H1 (cell line): Measurements from ENCODE around the gene NBEA. TPM values are rescaled to one million over a fixed set of nuclear protein-coding genes. Genes with fewer than 3 reads are reported as not detected.

ENCODE experiments used
- KDM4A ChIP-seq: IDR thresholded peaks from one replicate; pipeline ENCODE4 v1.7.1; 2012; ENCODE audit warnings: low read depth, mild to moderate bottlenecking, moderate library complexity, low read length, inconsistent platforms; ENCODE audit not compliant: severe bottlenecking
- RFX5 ChIP-seq: IDR thresholded peaks from 2 replicates; pipeline ENCODE4 v1.6.1; 2011; ENCODE audit warnings: low read depth, low read length, improper control_type of control experiment, borderline replicate concordance
- SAP30 ChIP-seq: fragments of 300-600 bp; sonication (generic); IDR thresholded peaks from 2 replicates; pipeline ENCODE4 v1.7.1; 2012; ENCODE audit warnings: low read length, moderate library complexity, mild to moderate bottlenecking, inconsistent platforms; ENCODE audit not compliant: insufficient read depth, insufficient replicate concordance
- SUZ12 ChIP-seq: fragments of 200-600 bp; sonication (generic); IDR thresholded peaks from 2 replicates; pipeline ENCODE4 v1.6.1; 2012; ENCODE audit warnings: mild to moderate bottlenecking, inconsistent platforms, low read length, moderate library complexity, mixed read lengths
- TCF12 ChIP-seq: IDR thresholded peaks from 2 replicates; pipeline ENCODE4 v1.6.1; 2011; ENCODE audit warnings: low read depth, mild to moderate bottlenecking, low read length
- TEAD4 ChIP-seq: IDR thresholded peaks from 2 replicates; pipeline ENCODE4 v1.6.1; 2012; ENCODE audit warnings: low read depth, low read length, inconsistent platforms, mixed read lengths
- polyA plus RNA-seq, 7 experiments: library from polyadenylated mRNA; depleted of rRNA in 3 of 7; stranded (reverse) in 5 of 7; unstranded in 2 of 7; fragments of >200 nt in 5 of 7; fragments of 200-250 nt in 2 of 7; gene quantifications; 1 replicate in 5 of 7; 2 replicates in 1 of 7; 4 replicates in 1 of 7; pipeline versions ENCODE4 v1.2.1 to v1.2.3, GENCODE V29; 2011 to 2013; ENCODE audit warnings: missing spikeins in 2 of 7, mixed read lengths in 2 of 7
- total RNA-seq: library from RNA; stranded (reverse); fragmentation: NEBNext Ultra II Directional; extraction: Animal tissue kit (Norgen Biotek cat#: 25700); gene quantifications from 2 replicates; pipeline ENCODE4 v1.2.1, GENCODE V29; 2021
- TF ChIP-seq, protein P1 (sequence below): fragments of 300-600 bp; sonication (generic); IDR thresholded peaks from 2 replicates; pipeline ENCODE4 v1.7.1; 2012; ENCODE audit warnings: low read length, moderate library complexity, mild to moderate bottlenecking, inconsistent platforms; ENCODE audit not compliant: insufficient replicate concordance
- TF ChIP-seq, protein P2 (sequence below), 3 experiments: IDR thresholded peaks; 1 replicate in 2 of 3; 2 replicates in 1 of 3; pipeline versions ENCODE4 v1.5.1 to v1.6.1; 2011; ENCODE audit warnings: low read length in 3 of 3, mild to moderate bottlenecking in 3 of 3, inconsistent platforms in 2 of 3, low read depth in 1 of 3, moderate library complexity in 1 of 3; ENCODE audit not compliant: insufficient read depth in 1 of 3; ENCODE audit errors: control extremely low read depth in 1 of 3
- TF ChIP-seq, protein P3 (sequence below): IDR thresholded peaks from 2 replicates; pipeline ENCODE4 v1.6.1; 2012; ENCODE audit warnings: inconsistent platforms

NBEA gene
- total and polyA plus RNA-seq, 2 of the 8 experiments (the other 6 are each of a cell fraction or from before 2014, with no cell fraction given), result 14.2 to 21.5 TPM

DNA sequence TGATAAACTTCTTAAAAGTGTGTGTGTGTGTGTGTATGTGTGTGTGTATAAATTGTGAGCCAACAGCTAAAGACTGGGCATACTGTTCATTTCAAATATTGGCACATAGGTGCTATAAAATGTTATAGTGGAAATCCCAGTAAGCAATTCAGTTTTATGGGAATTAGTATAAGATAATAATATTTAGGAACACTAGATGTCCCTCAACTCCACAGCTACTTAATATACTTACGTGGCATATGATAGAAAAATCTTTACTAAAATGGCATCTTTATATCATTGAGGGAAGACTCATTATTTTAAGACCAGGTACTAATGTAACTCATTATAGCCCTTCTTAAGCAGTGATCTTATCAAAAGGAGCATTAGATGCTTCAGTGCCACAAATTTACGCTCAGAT lies 268.2 kb downstream of the NBEA start (continued):
- TF ChIP-seq, protein P1, sequence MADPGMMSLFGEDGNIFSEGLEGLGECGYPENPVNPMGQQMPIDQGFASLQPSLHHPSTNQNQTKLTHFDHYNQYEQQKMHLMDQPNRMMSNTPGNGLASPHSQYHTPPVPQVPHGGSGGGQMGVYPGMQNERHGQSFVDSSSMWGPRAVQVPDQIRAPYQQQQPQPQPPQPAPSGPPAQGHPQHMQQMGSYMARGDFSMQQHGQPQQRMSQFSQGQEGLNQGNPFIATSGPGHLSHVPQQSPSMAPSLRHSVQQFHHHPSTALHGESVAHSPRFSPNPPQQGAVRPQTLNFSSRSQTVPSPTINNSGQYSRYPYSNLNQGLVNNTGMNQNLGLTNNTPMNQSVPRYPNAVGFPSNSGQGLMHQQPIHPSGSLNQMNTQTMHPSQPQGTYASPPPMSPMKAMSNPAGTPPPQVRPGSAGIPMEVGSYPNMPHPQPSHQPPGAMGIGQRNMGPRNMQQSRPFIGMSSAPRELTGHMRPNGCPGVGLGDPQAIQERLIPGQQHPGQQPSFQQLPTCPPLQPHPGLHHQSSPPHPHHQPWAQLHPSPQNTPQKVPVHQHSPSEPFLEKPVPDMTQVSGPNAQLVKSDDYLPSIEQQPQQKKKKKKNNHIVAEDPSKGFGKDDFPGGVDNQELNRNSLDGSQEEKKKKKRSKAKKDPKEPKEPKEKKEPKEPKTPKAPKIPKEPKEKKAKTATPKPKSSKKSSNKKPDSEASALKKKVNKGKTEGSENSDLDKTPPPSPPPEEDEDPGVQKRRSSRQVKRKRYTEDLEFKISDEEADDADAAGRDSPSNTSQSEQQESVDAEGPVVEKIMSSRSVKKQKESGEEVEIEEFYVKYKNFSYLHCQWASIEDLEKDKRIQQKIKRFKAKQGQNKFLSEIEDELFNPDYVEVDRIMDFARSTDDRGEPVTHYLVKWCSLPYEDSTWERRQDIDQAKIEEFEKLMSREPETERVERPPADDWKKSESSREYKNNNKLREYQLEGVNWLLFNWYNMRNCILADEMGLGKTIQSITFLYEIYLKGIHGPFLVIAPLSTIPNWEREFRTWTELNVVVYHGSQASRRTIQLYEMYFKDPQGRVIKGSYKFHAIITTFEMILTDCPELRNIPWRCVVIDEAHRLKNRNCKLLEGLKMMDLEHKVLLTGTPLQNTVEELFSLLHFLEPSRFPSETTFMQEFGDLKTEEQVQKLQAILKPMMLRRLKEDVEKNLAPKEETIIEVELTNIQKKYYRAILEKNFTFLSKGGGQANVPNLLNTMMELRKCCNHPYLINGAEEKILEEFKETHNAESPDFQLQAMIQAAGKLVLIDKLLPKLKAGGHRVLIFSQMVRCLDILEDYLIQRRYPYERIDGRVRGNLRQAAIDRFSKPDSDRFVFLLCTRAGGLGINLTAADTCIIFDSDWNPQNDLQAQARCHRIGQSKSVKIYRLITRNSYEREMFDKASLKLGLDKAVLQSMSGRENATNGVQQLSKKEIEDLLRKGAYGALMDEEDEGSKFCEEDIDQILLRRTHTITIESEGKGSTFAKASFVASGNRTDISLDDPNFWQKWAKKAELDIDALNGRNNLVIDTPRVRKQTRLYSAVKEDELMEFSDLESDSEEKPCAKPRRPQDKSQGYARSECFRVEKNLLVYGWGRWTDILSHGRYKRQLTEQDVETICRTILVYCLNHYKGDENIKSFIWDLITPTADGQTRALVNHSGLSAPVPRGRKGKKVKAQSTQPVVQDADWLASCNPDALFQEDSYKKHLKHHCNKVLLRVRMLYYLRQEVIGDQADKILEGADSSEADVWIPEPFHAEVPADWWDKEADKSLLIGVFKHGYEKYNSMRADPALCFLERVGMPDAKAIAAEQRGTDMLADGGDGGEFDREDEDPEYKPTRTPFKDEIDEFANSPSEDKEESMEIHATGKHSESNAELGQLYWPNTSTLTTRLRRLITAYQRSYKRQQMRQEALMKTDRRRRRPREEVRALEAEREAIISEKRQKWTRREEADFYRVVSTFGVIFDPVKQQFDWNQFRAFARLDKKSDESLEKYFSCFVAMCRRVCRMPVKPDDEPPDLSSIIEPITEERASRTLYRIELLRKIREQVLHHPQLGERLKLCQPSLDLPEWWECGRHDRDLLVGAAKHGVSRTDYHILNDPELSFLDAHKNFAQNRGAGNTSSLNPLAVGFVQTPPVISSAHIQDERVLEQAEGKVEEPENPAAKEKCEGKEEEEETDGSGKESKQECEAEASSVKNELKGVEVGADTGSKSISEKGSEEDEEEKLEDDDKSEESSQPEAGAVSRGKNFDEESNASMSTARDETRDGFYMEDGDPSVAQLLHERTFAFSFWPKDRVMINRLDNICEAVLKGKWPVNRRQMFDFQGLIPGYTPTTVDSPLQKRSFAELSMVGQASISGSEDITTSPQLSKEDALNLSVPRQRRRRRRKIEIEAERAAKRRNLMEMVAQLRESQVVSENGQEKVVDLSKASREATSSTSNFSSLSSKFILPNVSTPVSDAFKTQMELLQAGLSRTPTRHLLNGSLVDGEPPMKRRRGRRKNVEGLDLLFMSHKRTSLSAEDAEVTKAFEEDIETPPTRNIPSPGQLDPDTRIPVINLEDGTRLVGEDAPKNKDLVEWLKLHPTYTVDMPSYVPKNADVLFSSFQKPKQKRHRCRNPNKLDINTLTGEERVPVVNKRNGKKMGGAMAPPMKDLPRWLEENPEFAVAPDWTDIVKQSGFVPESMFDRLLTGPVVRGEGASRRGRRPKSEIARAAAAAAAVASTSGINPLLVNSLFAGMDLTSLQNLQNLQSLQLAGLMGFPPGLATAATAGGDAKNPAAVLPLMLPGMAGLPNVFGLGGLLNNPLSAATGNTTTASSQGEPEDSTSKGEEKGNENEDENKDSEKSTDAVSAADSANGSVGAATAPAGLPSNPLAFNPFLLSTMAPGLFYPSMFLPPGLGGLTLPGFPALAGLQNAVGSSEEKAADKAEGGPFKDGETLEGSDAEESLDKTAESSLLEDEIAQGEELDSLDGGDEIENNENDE, result no peak
- TF ChIP-seq TCF12 (no peak), SAP30 (no peak), TEAD4 (no peak), SUZ12 (no peak), KDM4A (no peak), RFX5 (no peak)
- TF ChIP-seq, protein P2, sequence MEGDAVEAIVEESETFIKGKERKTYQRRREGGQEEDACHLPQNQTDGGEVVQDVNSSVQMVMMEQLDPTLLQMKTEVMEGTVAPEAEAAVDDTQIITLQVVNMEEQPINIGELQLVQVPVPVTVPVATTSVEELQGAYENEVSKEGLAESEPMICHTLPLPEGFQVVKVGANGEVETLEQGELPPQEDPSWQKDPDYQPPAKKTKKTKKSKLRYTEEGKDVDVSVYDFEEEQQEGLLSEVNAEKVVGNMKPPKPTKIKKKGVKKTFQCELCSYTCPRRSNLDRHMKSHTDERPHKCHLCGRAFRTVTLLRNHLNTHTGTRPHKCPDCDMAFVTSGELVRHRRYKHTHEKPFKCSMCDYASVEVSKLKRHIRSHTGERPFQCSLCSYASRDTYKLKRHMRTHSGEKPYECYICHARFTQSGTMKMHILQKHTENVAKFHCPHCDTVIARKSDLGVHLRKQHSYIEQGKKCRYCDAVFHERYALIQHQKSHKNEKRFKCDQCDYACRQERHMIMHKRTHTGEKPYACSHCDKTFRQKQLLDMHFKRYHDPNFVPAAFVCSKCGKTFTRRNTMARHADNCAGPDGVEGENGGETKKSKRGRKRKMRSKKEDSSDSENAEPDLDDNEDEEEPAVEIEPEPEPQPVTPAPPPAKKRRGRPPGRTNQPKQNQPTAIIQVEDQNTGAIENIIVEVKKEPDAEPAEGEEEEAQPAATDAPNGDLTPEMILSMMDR (IDR thresholded peaks at IDR 0.05; ENCODE audit: control extremely low read depth in 1 of 3, insufficient read depth in 1 of 3, low read depth in 1 of 3, low read length in 3 of 3), result no peak
- TF ChIP-seq, protein P3, sequence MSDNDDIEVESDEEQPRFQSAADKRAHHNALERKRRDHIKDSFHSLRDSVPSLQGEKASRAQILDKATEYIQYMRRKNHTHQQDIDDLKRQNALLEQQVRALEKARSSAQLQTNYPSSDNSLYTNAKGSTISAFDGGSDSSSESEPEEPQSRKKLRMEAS, result no peak
